T-helper 9 cell (primary cell): ENCODE data around the gene DOCK4.

Source experiments
- DNase-seq: peaks from one replicate; pipeline ENCODE4 v3.0.0-alpha.2; 2020

The DOCK4 gene

GRCh38 chr7:112190120-112190519 is 16.1 kb downstream of the DOCK4 start:
- DNase-seq: no peak

GRCh38 chr7:112189691-112190090 is 16.5 kb downstream of the DOCK4 start:
- no peak for DNase-seq

GRCh38 chr7:112188257-112188656 is 17.9 kb downstream of the DOCK4 start:
- DNase-seq: no peak

- DNase-seq: no peak
Measured at GRCh38 chr7:112186300-112186699, 19.9 kb downstream of the DOCK4 start.

- DNase-seq: no peak
Measured at GRCh38 chr7:112185005-112185834, 21.0 kb downstream of the DOCK4 start.

- DNase-seq: no peak
Measured at GRCh38 chr7:112184455-112184854, 21.7 kb downstream of the DOCK4 start.

- no peak for DNase-seq
Measured at GRCh38 chr7:112183266-112183665, 22.9 kb downstream of the DOCK4 start.

- no peak for DNase-seq
Measured at GRCh38 chr7:112182749-112183148, 23.4 kb downstream of the DOCK4 start.

GRCh38 chr7:112180223-112180622 is 26.0 kb downstream of the DOCK4 start:
- no peak for DNase-seq

GRCh38 chr7:112176693-112177415 is 29.3 kb downstream of the DOCK4 start:
- no peak for DNase-seq

- no peak for DNase-seq
Measured at GRCh38 chr7:112176241-112176640, 30.0 kb downstream of the DOCK4 start.

GRCh38 chr7:112174192-112174591 is 32.0 kb downstream of the DOCK4 start:
- no peak for DNase-seq

- no peak for DNase-seq
Measured at GRCh38 chr7:112173568-112173905, 32.7 kb downstream of the DOCK4 start.

GRCh38 chr7:112172870-112173567 is 33.2 kb downstream of the DOCK4 start:
- DNase-seq: no peak

GRCh38 chr7:112171673-112172072 is 34.5 kb downstream of the DOCK4 start:
- no peak for DNase-seq

- DNase-seq: no peak
Measured at GRCh38 chr7:112168915-112169314, 37.3 kb downstream of the DOCK4 start.

GRCh38 chr7:112167147-112167546 is 39.1 kb downstream of the DOCK4 start:
- no peak for DNase-seq

GRCh38 chr7:112162784-112163506 is 43.3 kb downstream of the DOCK4 start:
- DNase-seq: no peak

- DNase-seq: no peak
Measured at GRCh38 chr7:112162142-112162766, 43.9 kb downstream of the DOCK4 start.

- DNase-seq: no peak
Measured at GRCh38 chr7:112161253-112162141, 44.7 kb downstream of the DOCK4 start.

- DNase-seq: no peak
Measured at GRCh38 chr7:112160771-112161150, 45.4 kb downstream of the DOCK4 start.
